ENCODE data around the gene DCTN2.

DNA sequence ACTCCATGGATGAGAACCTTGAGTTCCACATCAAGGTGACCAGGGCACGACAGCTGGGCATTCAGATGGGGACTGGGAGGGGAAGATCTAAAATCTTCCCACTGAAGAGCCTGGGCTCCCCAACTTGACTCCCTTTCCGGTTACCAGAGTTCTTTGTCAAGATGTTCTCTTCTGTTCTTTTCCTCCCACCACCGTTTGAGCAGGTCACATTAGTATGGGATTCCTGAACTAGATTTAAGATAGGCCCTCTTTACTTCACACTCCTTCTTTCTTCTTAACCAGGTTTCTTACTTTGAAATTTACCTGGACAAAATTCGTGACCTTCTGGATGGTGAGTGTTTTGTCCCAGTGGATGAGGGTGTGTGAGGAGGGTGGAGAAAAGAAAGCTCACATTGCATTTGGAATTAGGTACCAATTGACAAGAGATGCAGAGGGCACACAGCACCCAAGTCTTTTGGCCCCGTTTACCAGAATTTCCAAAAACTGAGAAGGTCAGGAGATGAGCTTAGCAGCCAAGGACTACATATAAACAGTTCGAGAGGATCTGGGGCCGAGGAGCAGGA is 17.3 kb upstream of the DCTN2 start:
- TF ChIP-seq, protein P1, sequence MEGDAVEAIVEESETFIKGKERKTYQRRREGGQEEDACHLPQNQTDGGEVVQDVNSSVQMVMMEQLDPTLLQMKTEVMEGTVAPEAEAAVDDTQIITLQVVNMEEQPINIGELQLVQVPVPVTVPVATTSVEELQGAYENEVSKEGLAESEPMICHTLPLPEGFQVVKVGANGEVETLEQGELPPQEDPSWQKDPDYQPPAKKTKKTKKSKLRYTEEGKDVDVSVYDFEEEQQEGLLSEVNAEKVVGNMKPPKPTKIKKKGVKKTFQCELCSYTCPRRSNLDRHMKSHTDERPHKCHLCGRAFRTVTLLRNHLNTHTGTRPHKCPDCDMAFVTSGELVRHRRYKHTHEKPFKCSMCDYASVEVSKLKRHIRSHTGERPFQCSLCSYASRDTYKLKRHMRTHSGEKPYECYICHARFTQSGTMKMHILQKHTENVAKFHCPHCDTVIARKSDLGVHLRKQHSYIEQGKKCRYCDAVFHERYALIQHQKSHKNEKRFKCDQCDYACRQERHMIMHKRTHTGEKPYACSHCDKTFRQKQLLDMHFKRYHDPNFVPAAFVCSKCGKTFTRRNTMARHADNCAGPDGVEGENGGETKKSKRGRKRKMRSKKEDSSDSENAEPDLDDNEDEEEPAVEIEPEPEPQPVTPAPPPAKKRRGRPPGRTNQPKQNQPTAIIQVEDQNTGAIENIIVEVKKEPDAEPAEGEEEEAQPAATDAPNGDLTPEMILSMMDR (IDR thresholded peaks at IDR 0.05): no peak
- TF ChIP-seq EP300 (IDR thresholded peaks at IDR 0.05): no peak
- TF ChIP-seq POLR2A (IDR thresholded peaks at IDR 0.05): no peak
